GM12874 (cell line): ENCODE results near the gene MICAL3.

Experiments used
- TF ChIP-seq, protein P1 (sequence below): IDR thresholded peaks from 2 replicates; pipeline ENCODE4 v1.5.1; 2011; ENCODE audit warnings: low read depth, mild to moderate bottlenecking, control low read depth, low read length, moderate library complexity; ENCODE audit not compliant: insufficient read depth

MICAL3 gene

GRCh38 chr22:18044548-18045271 is 20.3 kb upstream of the MICAL3 start:
- TF ChIP-seq, protein P1, sequence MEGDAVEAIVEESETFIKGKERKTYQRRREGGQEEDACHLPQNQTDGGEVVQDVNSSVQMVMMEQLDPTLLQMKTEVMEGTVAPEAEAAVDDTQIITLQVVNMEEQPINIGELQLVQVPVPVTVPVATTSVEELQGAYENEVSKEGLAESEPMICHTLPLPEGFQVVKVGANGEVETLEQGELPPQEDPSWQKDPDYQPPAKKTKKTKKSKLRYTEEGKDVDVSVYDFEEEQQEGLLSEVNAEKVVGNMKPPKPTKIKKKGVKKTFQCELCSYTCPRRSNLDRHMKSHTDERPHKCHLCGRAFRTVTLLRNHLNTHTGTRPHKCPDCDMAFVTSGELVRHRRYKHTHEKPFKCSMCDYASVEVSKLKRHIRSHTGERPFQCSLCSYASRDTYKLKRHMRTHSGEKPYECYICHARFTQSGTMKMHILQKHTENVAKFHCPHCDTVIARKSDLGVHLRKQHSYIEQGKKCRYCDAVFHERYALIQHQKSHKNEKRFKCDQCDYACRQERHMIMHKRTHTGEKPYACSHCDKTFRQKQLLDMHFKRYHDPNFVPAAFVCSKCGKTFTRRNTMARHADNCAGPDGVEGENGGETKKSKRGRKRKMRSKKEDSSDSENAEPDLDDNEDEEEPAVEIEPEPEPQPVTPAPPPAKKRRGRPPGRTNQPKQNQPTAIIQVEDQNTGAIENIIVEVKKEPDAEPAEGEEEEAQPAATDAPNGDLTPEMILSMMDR = no peak

- TF ChIP-seq, protein P1 = no peak
Measured at GRCh38 chr22:18042685-18043084, 18.3 kb upstream of the MICAL3 start.

GRCh38 chr22:18035751-18036150 is 11.4 kb upstream of the MICAL3 start:
- TF ChIP-seq, protein P1 = no peak

DNA sequence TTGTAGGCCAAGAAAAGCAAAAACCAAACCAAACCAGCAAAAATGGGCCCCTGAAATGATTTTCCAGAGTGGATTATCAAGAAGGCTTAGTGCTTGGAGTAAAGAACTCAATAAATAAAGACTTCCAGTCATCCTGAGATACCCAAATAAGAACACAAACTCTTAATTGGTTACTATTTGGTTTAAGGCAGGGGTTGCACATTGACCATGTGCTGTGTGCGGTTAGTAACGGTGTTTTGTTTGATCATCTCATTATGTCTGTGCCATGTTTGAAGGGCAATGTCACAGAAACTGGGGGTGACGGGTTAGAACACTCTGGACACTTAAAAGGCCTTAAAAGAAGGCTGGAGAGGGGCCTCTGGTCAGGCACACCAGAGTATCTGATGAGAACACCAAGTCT is 9.7 kb upstream of the MICAL3 start:
- TF ChIP-seq, protein P1 = no peak

GRCh38 chr22:18033204-18033998 is 9.0 kb upstream of the MICAL3 start:
- TF ChIP-seq, protein P1 = no peak

DNA sequence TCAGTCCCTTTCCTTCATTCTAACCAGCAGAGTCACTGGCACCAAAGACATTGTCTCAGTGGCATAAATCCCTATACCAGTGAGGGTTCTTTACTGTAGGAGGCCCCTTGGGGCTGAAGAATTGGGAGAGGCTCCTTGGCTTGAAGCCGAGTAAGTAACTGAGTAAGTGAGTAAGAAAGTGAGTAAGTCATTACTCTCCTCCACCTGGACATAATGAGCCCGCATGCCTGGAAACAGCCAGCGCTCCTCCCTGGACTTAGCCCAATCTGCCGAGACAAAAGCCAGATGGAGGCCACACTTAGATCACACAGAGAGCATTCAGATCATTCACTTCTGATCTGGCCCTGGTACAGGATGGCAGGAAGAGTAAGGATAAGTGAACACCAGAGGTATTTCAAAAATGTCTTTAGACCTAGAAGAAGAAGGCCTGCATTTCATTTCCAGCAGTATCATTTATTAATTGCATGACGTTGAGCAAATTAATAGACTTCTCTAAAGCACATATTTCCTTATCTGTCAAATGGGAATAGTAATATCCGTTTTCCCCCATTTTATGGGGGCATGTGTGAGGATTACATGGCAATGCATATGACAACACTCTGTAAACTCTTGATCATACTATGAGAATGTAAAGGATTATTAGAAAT is 8.2 kb upstream of the MICAL3 start:
- TF ChIP-seq, protein P1 = no peak
